Myometrial cell (primary cell): ENCODE data around the gene SEC61A2. TPM values are rescaled to one million over a fixed set of nuclear protein-coding genes. Genes with fewer than 3 reads are reported as not detected.

Experiments
- total RNA-seq: library from RNA; depleted of rRNA; stranded (reverse); fragments of >200 nt; gene quantifications from 2 replicates; pipeline ENCODE4 v1.2.3, GENCODE V29; 2015

Gene SEC61A2
- total RNA-seq: 4.4 and 6.3 TPM in 2 replicates

GRCh38 chr10:12129222-12130111, at the start of gene SEC61A2:
Gene SEC61A2, plus strand, starts transcription at chr10:12129677. Its CDS starts 111 bp downstream, at chr10:12129788.

GRCh38 chr10:12195603-12196506, 66.4 kb downstream of the SEC61A2 start, which contains the start of the genes CDC123 and NUDT5:
Gene CDC123, plus strand, starts transcription at chr10:12196188. Its CDS starts 58 bp downstream, at chr10:12196246.
Gene NUDT5, minus strand, starts transcription at chr10:12195891. Its CDS starts 9,600 bp downstream, at chr10:12186291.

Other genes starting within 250 kb of the SEC61A2 start
- 8.6 and 12.6 TPM in 2 replicates for gene UPF2, start 86.9 kb upstream of the SEC61A2 start, total RNA-seq
- 11.5 and 20.6 TPM in 2 replicates for gene DHTKD1, start 60.7 kb upstream of the SEC61A2 start, total RNA-seq
- gene NUDT5, start 66.2 kb downstream of the SEC61A2 start, total RNA-seq: 62.6 and 91.8 TPM in 2 replicates
- 120 and 121 TPM in 2 replicates for gene CDC123, start 66.5 kb downstream of the SEC61A2 start, total RNA-seq
- gene CAMK1D, start 219.9 kb downstream of the SEC61A2 start, total RNA-seq: 0.58 and 1.2 TPM in 2 replicates